D721Med (cell line): ENCODE results near the gene CORO6.
A peak's percentile ranks its signal among the peaks of the same experiment; 100 is the strongest.

Experiments
- DNase-seq: peaks from one replicate; pipeline ENCODE4 v3.0.0; 2011; ENCODE audit warnings: low spot score; ENCODE audit not compliant: insufficient read length
- FAIRE-seq: peaks from 2 replicates; lab custom pipeline; 2011; peaks lifted over from hg19 to GRCh38; lab: Jason Lieb, UNC
- CTCF ChIP-seq: IDR thresholded peaks from 2 replicates; pipeline ENCODE4 v1.5.1; 2012; ENCODE audit warnings: mild to moderate bottlenecking, control low read depth; ENCODE audit not compliant: insufficient read depth; ENCODE audit errors: missing control alignments

CORO6 gene

GRCh38 chr17:29624586-29624985, 1.9 kb upstream of the CORO6 start:
- FAIRE-seq (no peak), DNase-seq (no peak)
- no peak for TF ChIP-seq CTCF

DNA sequence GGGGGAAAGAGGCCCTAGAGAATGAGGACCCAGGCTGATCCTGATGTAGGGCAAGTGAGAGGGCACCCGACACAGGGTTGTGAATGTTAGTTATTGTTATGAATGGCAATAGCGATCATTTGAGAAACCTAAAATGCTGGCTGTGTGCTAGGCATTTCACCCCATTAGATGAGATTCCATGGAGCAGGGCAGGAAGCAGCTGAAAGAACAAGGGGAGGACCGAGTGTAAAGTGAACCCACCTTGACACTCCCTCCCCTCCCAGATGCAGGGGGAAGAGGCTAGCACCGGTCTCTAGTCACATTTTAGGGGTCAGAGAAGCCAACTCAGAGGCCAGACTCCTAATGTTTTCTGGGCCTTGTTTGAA, 553 bp upstream of the CORO6 start:
- DNase-seq: no peak
- TF ChIP-seq CTCF: no peak
- FAIRE-seq: no peak

DNA sequence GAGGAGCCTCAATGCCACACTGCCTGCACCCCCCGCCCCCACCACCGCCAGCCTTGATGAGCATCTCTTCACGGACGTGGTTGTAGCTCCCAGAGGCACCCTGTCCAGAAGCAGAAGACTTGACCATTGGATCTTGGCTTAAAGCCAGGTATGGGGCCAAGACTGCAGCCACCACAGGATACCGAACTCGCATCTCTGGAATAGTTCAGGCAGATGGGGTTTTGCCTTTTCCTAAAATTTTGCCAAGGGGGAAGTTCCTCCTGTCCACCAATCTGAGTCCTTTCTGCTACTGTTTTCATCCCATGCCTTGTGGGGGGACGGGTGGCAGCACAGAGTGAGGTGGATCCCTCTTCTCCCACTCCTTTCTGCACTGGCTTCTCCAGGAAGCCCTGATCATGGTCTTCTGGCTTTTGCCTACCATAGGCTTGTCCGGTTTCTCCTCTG, 939 bp downstream of the CORO6 start:
- no peak for TF ChIP-seq CTCF
- no peak for DNase-seq
- FAIRE-seq: no peak

DNA sequence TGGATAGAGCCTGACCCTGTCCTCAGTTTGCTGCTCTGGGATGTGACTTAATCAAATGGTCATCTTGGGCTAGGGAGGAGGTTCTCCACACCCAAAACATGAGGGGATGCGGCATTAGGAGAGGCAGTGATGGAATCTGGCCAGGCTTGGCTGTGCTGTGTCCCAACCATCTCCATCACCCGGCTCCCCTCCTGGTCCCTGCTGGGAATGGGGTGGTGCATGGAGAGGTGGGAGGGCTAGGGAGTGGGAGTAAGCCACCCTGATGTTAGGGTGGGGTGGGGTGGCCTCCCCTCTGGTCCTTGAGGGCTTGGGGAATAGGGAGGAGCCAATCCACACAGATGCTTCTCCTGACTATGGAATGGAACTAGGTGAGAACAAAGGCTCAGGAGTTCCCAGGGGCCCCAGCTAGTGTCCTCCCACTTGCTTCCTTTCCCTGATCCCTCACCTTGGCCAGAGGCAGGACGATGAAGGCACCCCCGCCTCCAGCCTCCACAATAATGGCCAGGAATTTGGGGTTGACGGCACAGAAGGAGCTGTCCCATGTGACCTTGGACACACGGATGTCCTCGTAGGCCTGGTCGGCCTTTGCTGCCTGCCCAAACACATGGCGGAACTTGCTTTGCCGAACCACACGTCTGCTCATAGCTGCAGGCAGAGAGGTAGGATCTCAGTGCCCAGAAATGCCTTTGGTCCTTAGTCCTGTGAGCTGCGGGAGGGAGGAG, 1.8 kb downstream of the CORO6 start:
- TF ChIP-seq CTCF: no peak
- no peak for FAIRE-seq
- DNase-seq: no peak

DNA sequence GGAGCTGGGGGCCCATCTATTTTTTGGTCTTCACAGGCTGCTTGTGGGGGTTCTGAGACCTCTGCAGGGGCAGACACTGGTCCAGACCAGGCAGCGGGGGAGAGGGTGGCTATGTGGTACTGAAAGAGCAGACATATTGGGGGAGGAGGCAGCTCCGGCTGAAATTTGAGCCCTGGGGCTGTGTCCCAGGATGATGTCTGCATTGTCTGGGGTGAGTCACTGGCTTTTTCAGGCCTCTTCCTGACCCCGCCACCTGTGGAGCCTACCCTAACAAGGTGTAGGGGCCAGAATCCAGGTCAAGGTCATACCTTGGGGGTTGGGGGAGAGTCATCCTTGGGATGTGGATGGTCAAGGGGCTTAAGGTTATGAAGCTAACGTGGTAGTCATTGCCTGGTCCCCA, 2.4 kb downstream of the CORO6 start:
- no peak for DNase-seq
- no peak for FAIRE-seq
- TF ChIP-seq CTCF: no peak

GRCh38 chr17:29619251-29619650, 3.5 kb downstream of the CORO6 start:
- TF ChIP-seq CTCF: peak; percentile 36
- no peak for FAIRE-seq
- DNase-seq: no peak

DNA sequence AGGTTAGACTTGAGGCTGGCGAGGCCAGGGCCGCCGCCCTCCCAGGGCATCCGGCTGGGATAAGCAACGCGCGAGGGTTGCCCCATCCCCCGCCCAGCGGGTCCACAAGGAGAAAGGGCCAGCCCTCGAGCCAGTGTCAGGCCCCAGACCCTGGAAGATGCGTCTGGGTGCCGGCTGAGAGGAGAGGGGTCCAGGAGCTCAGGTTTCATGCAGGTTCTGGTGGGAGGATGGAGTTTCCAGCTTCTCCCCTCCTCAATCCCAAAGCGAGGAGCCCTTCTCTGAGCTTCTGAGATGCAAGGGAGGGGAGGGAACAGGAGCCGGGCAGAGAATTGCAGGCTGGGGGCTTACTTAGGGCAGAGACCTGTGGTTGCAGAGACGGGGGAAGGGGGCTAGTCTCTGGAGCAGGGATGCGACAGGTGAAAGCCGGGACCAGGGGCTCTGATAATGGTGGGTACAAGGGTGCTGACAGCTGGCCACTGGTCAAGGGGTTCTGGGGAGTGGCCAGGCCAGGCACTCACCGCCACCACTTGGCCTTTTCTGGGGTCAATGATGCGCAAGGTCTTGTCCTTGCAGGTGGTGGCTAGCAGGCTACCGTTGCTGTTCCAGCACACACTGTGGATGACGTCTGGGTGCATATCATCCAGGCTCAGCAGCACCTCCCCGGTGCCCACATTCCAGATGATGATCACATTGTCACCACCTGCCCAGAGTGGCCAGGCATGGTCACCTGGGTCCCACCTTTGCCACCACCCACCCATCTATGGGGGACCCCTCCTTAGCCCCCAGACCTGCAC, 4.2 kb downstream of the CORO6 start:
- FAIRE-seq (no peak), DNase-seq (no peak)
- no peak for TF ChIP-seq CTCF
